Smooth muscle cell (in vitro differentiated cells): ENCODE measurements around the gene POMGNT1. TPM values are rescaled to one million over a fixed set of nuclear protein-coding genes. Genes with fewer than 3 reads are reported as not detected.
"Not testable (repeated sequence)": the region's sequence is repeated elsewhere in the genome, so short reads cannot be mapped to it uniquely, and the experiment has no call there.

ENCODE experiments used
- DNase-seq: peaks from one replicate; lab custom pipeline; 2025; ENCODE audit not compliant: unreplicated experiment; lab: John Stamatoyannopoulos, UW
- H2AFZ ChIP-seq: fragments of 200-600 bp; sonication (generic); 2 replicates; pipeline ENCODE4 v1.6.0; 2016; ENCODE audit warnings: antibody characterized with exemption, low read depth, mild to moderate bottlenecking
- H3F3A ChIP-seq: fragments of 200-600 bp; sonication (generic); 2 replicates; pipeline ENCODE4 v1.6.0; 2017; ENCODE audit warnings: antibody characterized with exemption, low read depth
- H3K27ac ChIP-seq: fragments of 200-600 bp; sonication (generic); 2 replicates; pipeline ENCODE4 v1.5.1; 2016; ENCODE audit warnings: low read depth, mild to moderate bottlenecking
- H3K27me3 ChIP-seq: fragments of 200-600 bp; sonication (generic); 2 replicates; pipeline ENCODE4 v1.6.1; 2016; ENCODE audit warnings: low read depth, mild to moderate bottlenecking
- H3K36me3 ChIP-seq: fragments of 200-600 bp; sonication (generic); 2 replicates; pipeline ENCODE4 v1.5.1; 2016; ENCODE audit warnings: low read depth
- H3K4me1 ChIP-seq: fragments of 200-600 bp; sonication (generic); 2 replicates; pipeline ENCODE4 v1.5.1; 2016; ENCODE audit warnings: low read depth
- H3K4me2 ChIP-seq: fragments of 200-600 bp; sonication (generic); 2 replicates; pipeline ENCODE4 v1.6.0; 2016; ENCODE audit warnings: mild to moderate bottlenecking
- H3K4me3 ChIP-seq: fragments of 200-600 bp; sonication (generic); 2 replicates; pipeline ENCODE4 v1.5.1; 2016; ENCODE audit warnings: mild to moderate bottlenecking
- H3K79me2 ChIP-seq: fragments of 200-600 bp; sonication (generic); 2 replicates; pipeline ENCODE4 v1.6.0; 2016; ENCODE audit warnings: low read depth, mild to moderate bottlenecking
- H3K9ac ChIP-seq: fragments of 200-600 bp; sonication (generic); 2 replicates; pipeline ENCODE4 v1.6.0; 2016; ENCODE audit warnings: low read depth
- H3K9me3 ChIP-seq: fragments of 200-600 bp; sonication (generic); replicated peaks from 2 replicates; pipeline ENCODE4 v1.5.1; 2016; ENCODE audit warnings: low read depth
- H4K20me1 ChIP-seq: fragments of 200-600 bp; sonication (generic); 2 replicates; pipeline ENCODE4 v1.6.0; 2016; ENCODE audit warnings: low read depth
- WGBS: methylation state at CpG from one replicate; pipeline ENCODE4 v1.1.7; 2016; ENCODE audit warnings: low lambda C conversion rate; 5-methylcytosine and 5-hydroxymethylcytosine counted together
- polyA plus RNA-seq: library from polyadenylated mRNA; unstranded; fragments of >200 nt; fragmentation: Nextera tagmentation; extraction: Ambion mirVana; gene quantifications from 2 replicates; pipeline ENCODE4 v1.2.1, GENCODE V29; 2016
- total RNA-seq: library from RNA; depleted of rRNA; stranded (reverse); fragments of >200 nt; gene quantifications from 2 replicates; pipeline ENCODE4 v1.2.3, GENCODE V29; 2014
- TF ChIP-seq, protein P1 (sequence below): fragments of 200-600 bp; sonication (generic); IDR thresholded peaks from 2 replicates; pipeline ENCODE4 v1.5.1; 2017; ENCODE audit warnings: borderline replicate concordance, mild to moderate bottlenecking, antibody characterized with exemption; ENCODE audit not compliant: insufficient read depth, poor library complexity, severe bottlenecking

POMGNT1 gene
- total and polyA plus RNA-seq, 2 experiments from 2014 or later: 39.4 to 72.4 TPM

DNA sequence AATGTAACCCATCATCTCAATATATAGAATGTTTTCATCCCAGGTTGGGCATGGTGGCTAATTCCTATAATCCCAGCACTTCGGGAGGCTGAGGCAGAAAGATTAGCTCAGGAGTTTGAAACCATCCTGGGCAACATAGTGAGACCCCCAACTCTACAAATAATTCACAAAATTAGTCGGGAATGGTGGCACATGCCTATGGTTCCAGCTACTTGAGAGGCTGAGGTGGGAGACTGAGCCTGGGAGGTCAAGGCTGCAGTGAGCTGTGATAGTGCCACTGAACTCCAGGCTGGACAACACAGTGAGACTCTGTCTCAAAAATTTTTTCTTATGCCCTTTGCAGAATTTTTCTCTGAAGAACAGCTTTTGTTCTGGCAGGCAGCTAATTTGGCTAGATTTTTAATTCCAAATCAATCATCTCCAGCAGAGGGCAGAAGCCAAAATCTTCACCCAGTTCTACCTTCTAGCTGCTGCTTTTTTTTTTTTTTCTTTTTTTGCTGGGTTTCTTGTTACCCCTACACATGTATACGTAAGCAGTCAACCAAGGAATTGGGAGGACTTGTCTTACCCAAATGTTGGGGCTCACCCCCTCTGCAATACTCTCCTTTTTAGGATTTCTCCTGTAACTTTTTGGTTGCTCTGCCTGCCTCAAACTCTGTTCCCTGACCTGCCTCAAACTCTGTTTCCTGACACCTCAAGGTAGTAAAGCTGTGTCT is 46.6 kb upstream of the POMGNT1 start:
- WGBS: 85% methylated on average over 3 of the region's 3 CpGs
- no peaks in the 10 kb centered on the region for H3K27me3 ChIP-seq
- no peak overlapping the region for H3K27ac ChIP-seq
- TF ChIP-seq, protein P1, sequence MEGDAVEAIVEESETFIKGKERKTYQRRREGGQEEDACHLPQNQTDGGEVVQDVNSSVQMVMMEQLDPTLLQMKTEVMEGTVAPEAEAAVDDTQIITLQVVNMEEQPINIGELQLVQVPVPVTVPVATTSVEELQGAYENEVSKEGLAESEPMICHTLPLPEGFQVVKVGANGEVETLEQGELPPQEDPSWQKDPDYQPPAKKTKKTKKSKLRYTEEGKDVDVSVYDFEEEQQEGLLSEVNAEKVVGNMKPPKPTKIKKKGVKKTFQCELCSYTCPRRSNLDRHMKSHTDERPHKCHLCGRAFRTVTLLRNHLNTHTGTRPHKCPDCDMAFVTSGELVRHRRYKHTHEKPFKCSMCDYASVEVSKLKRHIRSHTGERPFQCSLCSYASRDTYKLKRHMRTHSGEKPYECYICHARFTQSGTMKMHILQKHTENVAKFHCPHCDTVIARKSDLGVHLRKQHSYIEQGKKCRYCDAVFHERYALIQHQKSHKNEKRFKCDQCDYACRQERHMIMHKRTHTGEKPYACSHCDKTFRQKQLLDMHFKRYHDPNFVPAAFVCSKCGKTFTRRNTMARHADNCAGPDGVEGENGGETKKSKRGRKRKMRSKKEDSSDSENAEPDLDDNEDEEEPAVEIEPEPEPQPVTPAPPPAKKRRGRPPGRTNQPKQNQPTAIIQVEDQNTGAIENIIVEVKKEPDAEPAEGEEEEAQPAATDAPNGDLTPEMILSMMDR: peak; percentile 25
- H3K9ac ChIP-seq: no peak overlapping the region
- no peaks in the 10 kb centered on the region for H3K9me3 ChIP-seq
- H3K79me2 ChIP-seq: peaks cover 7% of the 10 kb centered on the region
- no peaks in the 10 kb centered on the region for H4K20me1 ChIP-seq
- H2AFZ ChIP-seq: no peak overlapping the region
- H3K4me2 ChIP-seq: no peak overlapping the region
- H3K4me1 ChIP-seq: peaks cover 9% of the 10 kb centered on the region
- no peak overlapping the region for H3K4me3 ChIP-seq
- no peak for DNase-seq
- no peaks in the 10 kb centered on the region for H3F3A ChIP-seq
- no peaks in the 10 kb centered on the region for H3K36me3 ChIP-seq

DNA sequence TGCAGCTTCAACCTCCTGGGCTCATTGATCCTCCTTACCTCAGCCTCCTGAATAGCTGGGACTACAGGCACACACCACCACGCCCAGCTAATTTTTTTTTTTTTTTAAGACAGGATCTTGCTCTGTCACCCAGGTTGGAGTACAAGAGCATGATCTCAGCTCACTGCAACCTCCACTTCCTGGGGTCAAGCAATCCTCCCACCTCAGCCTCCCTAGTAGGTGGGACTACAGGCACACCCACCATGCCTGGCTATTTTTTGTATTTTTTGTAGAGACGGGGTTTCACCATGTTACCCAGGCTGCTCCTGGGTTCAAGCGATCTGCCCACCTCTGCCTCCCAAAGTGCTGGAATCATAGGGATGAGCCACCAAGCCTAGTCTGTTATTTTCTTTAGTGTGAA is 45.6 kb upstream of the POMGNT1 start:
- not testable (repeated sequence) for H3K27ac ChIP-seq, H2AFZ ChIP-seq, H3K4me2 ChIP-seq, H3K27me3 ChIP-seq, H3K9ac ChIP-seq, H3K4me1 ChIP-seq, H3K36me3 ChIP-seq, H3F3A ChIP-seq, H3K9me3 ChIP-seq, DNase-seq, H3K79me2 ChIP-seq, H3K4me3 ChIP-seq, H4K20me1 ChIP-seq
- 92% methylated on average over 3 of the region's 3 CpGs for WGBS

DNA sequence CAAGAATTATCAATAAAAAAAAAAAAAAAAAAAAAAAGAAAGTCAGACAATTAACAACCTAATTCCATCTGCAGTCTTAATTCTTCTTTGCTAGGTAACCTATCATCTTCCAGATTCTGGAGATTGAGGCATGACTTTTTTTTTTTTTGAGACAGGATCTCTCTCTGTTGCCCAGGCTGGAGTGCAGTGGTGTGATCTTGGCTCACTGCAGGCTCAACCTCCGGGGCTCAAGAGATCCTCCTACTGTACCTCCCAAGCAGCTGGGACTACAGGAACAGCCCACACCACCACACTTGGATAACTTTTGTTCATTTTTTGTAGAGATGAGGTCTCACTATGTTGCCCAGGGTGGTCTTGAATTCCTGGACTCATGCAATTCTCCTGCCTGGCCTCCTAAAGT is 44.7 kb upstream of the POMGNT1 start:
- Histone ChIP-seq H3K4me1 (no peaks in the 10 kb centered on the region), H3K27me3 (no peaks in the 10 kb centered on the region), H3K79me2 (no peaks in the 10 kb centered on the region), H4K20me1 (no peaks in the 10 kb centered on the region), H3K27ac (no peak overlapping the region), H2AFZ (no peak overlapping the region), H3K4me2 (no peak overlapping the region), H3K4me3 (no peak overlapping the region), H3K36me3 (no peaks in the 10 kb centered on the region), H3F3A (no peaks in the 10 kb centered on the region), H3K9ac (no peak overlapping the region), H3K9me3 (no peaks in the 10 kb centered on the region)
- DNase-seq: no peak
- TF ChIP-seq, protein P1: no peak
- WGBS: 94% methylated on average over 1 of the region's 1 CpG

DNA sequence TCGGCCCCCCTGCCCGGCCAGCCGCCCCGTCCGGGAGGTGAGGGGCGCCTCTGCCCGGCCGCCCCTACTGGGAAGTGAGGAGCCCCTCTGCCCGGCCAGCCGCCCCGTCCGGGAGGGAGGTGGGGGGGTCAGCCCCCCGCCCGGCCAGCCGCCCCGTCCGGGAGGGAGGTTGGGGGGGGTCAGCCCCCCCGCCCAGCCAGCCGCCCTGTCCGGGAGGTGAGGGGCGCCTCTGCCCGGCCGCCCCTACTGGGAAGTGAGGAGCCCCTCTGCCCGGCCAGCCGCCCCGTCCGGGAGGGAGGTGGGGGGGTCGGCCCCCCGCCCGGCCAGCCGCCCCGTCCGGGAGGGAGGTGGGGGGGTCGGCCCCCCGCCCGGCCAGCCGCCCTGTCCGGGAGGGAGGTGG is 43.5 kb upstream of the POMGNT1 start:
- H3K27me3 ChIP-seq, H3K4me3 ChIP-seq, DNase-seq, H3K9ac ChIP-seq, H3K9me3 ChIP-seq, H3F3A ChIP-seq, H3K79me2 ChIP-seq, H4K20me1 ChIP-seq, H3K36me3 ChIP-seq, H3K4me1 ChIP-seq, H3K4me2 ChIP-seq, H2AFZ ChIP-seq, H3K27ac ChIP-seq: not testable (repeated sequence)
- no CpG with 5 or more reads among the region's 38 CpGs for WGBS

DNA sequence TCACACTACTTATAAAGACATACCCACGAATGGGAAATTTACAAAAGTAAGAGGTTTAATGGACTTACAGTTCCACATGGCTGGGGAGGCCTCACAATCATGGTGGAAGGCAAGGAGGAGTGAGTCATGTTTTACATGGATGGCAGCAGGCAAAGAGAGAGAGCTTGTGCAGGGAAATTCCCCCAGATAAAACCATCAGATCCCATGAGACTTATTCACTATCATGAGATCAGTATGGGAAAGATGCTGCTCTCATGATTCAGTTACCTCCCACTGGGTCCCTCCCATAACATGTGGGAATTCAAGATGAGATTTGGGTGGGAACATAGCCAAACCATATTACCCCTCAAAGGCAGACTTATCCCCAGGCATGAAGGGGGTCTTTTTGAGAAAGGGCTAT is 40.6 kb upstream of the POMGNT1 start:
- H3K79me2 ChIP-seq, H3K36me3 ChIP-seq, H3K9ac ChIP-seq, H3K4me3 ChIP-seq, H3F3A ChIP-seq, H3K9me3 ChIP-seq, H3K27ac ChIP-seq, H3K27me3 ChIP-seq, H3K4me1 ChIP-seq, H3K4me2 ChIP-seq, DNase-seq, H2AFZ ChIP-seq, H4K20me1 ChIP-seq: not testable (repeated sequence)
- 70% methylated on average over 1 of the region's 1 CpG for whole genome bisulfite sequencing
